NB4 (cell line): ENCODE data around the gene MYOM1.

Experiments used
- CTCF ChIP-seq: IDR thresholded peaks from one replicate; pipeline ENCODE4 v1.5.1; 2012; ENCODE audit warnings: low read depth, low read length
- POLR2A ChIP-seq: IDR thresholded peaks from 2 replicates; pipeline ENCODE4 v1.6.1; 2011; ENCODE audit warnings: mild to moderate bottlenecking; ENCODE audit not compliant: insufficient read length; ENCODE audit errors: extremely low read depth
- TF ChIP-seq, protein P1 (sequence below): IDR thresholded peaks from 2 replicates; pipeline ENCODE4 v1.6.1; 2011; ENCODE audit warnings: low read depth, low read length

DNA sequence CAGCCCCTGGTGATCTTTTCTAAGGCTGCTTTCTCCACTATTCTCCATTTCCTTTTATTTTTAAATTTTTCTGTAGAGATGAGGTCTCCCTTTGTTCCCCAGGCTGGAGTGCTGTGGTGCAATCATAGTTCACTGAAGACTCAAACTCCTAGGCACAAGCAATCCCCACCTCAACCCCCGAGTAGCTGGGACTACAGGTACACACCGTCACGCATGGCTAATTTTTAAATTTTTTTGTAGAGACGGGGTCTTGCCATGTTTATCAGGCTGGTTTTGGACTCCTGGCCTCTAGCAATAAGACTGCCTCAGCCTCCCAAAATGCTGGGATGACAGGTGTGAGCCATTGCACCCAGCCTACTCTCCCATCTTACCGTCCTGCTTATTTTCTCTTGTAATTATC, 184.1 kb downstream of the MYOM1 start:
- no peak for TF ChIP-seq CTCF
- no peak for TF ChIP-seq POLR2A
- TF ChIP-seq, protein P1, sequence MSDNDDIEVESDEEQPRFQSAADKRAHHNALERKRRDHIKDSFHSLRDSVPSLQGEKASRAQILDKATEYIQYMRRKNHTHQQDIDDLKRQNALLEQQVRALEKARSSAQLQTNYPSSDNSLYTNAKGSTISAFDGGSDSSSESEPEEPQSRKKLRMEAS = no peak
